Right lobe of liver (tissue), 6 donors: ENCODE measurements around the gene CPED1. TPM values are rescaled to one million over a fixed set of nuclear protein-coding genes. Genes with fewer than 3 reads are reported as not detected.
A peak's percentile ranks its signal among the peaks of the same experiment; 100 is the strongest.

ENCODE experiments used
- ATAC-seq, 4 donors: fragments of 200-7000 bp; cut with Tn5 transposase; one replicate each; pipeline ENCODE4 v1.9.1; 2020; ENCODE audit warnings: mild to moderate bottlenecking in 4 of 4, moderate library complexity in 4 of 4
- DNase-seq, 3 donors: peaks; one replicate each; pipeline ENCODE4 v3.0.0-alpha.2; 2020
- H3K27ac ChIP-seq, 3 donors: fragments of 200-600 bp; one replicate each; pipeline ENCODE4 v1.8.0; 2022
- H3K27me3 ChIP-seq, 2 donors: fragments of 200-600 bp; one replicate each; pipeline ENCODE4 v1.8.0; 2022
- H3K36me3 ChIP-seq, 4 donors: fragments of 200-600 bp; sonication (generic) in 1 of 4; one replicate each; pipeline versions ENCODE4 v1.5.1 to v1.8.0; 2017 to 2022; ENCODE audit warnings: control low read depth in 1 of 4
- H3K4me1 ChIP-seq, 4 donors: fragments of 200-600 bp; sonication (generic) in 1 of 4; one replicate each; pipeline versions ENCODE4 v1.5.1 to v1.8.0; 2017 to 2022; ENCODE audit warnings: control low read depth in 1 of 4
- H3K4me3 ChIP-seq, 3 donors: fragments of 200-600 bp; one replicate each; pipeline ENCODE4 v1.8.0; 2022
- H3K9me3 ChIP-seq, 4 donors: fragments of 200-600 bp; sonication (generic) in 1 of 4; one replicate each; pipeline versions ENCODE4 v1.5.1 to v1.8.0; 2017 to 2022; ENCODE audit warnings: control low read depth in 1 of 4
- CTCF ChIP-seq, 4 donors: fragments of 200-600 bp in 3 of 4; fragments of 450-650 bp in 1 of 4; IDR thresholded peaks; one replicate each; pipeline versions ENCODE4 v1.5.1 to v1.8.0; 2016 to 2022; ENCODE audit warnings: antibody characterized with exemption in 4 of 4, mild to moderate bottlenecking in 2 of 4
- POLR2A ChIP-seq: fragments of 450-650 bp; IDR thresholded peaks from one replicate; pipeline ENCODE4 v1.6.1; 2017; ENCODE audit warnings: antibody characterized with exemption, mild to moderate bottlenecking
- WGBS: methylation state at CpG from one replicate; pipeline ENCODE4 v1.1.6; 2018; ENCODE audit warnings: low coverage, low lambda C conversion rate; ENCODE audit not compliant: insufficient coverage; ENCODE audit errors: missing lambda C conversion rate; 5-methylcytosine and 5-hydroxymethylcytosine counted together
- intact Hi-C, 2 donors: fragments of 100-400 bp; cut with DNase I; formaldehyde crosslinking; loops; one replicate each; pipeline versions ENCODE4 v1.11.2 to v1.14.1; 2022
- total RNA-seq, 6 experiments: library from RNA; depleted of rRNA in 2 of 6; stranded (reverse); fragments of >200 nt in 2 of 6; fragmentation: NEBNext Ultra II Directional in 3 of 6; extraction: Animal tissue kit (Norgen Biotek cat#: 25700) in 3 of 6; gene quantifications; one replicate each; pipeline versions ENCODE4 v1.1.0 to v1.2.4, GENCODE V29; 2016 to 2023
- donor health status: DM: no; HTN: yes; CAD: no.
- donor health status: DM: no; HTN: no; CAD: no.
- donor health status: DM: no; HTN: no; CAD: no.
- donor health status: DM: no; HTN: yes; CAD: no.
- donor health status: DM: no; HTN: yes; CAD: no.

CPED1 gene
- total RNA-seq, 6 experiments from 2014 or later, result 24.3 to 45.8 (median 34.9) TPM

GRCh38 chr7:121158665-121159064, 170.2 kb downstream of the CPED1 start:
- Histone ChIP-seq H3K9me3 (no peaks in the 10 kb centered on the region), H3K36me3 (no peaks in the 10 kb centered on the region), H3K27me3 (no peaks in the 10 kb centered on the region), H3K4me3 (no peak overlapping the region), H3K4me1 (peaks cover 0 to 26% (median 9%) of the 10 kb centered on the region in 4 donors), H3K27ac (peak overlapping the region in 1 of 3 donors; percentile 64)
- TF ChIP-seq CTCF (IDR thresholded peaks at IDR 0.05), result no peak
- TF ChIP-seq POLR2A, result no peak
- intact Hi-C loops, result no loop called here
- ATAC-seq (no peak), DNase-seq (no peak)
- 83% methylated on average over 3 of the region's 3 CpGs for WGBS

DNA sequence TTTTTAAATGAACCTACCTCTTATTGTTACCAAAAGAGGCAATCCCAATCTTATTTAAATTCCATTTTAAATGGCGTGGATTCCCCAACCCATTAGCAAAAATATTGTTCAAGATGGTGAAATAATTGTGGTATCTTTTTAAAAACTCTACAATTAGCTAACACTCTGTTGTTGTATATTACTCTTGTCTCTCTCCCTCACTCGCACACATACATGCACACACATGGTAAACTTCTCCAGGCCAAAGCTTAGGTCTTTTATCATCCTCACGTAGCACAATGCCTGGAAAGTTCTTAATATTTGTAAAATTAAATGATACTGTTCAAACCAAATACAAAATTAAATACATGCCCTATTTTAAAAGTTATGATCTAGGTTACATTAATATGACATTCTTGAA, 171.0 kb downstream of the CPED1 start:
- H3K4me1 ChIP-seq, result peaks cover 0 to 26% (median 9%) of the 10 kb centered on the region in 4 donors
- WGBS, result 88% methylated on average over 3 of the region's 3 CpGs
- no peak for TF ChIP-seq POLR2A
- TF ChIP-seq CTCF (IDR thresholded peaks at IDR 0.05), result no peak
- no peak overlapping the region for H3K4me3 ChIP-seq
- H3K27ac ChIP-seq, result no peak overlapping the region
- ATAC-seq (no peak), DNase-seq (no peak)
- H3K27me3 ChIP-seq, result no peaks in the 10 kb centered on the region
- H3K36me3 ChIP-seq, result no peaks in the 10 kb centered on the region
- no peaks in the 10 kb centered on the region for H3K9me3 ChIP-seq
- intact Hi-C loops, result no loop called here

GRCh38 chr7:121160150-121161008, 171.9 kb downstream of the CPED1 start:
- TF ChIP-seq POLR2A (no peak), CTCF (IDR thresholded peaks at IDR 0.05) (no peak)
- no peaks in the 10 kb centered on the region for H3K36me3 ChIP-seq
- ATAC-seq, result no peak
- H3K9me3 ChIP-seq, result no peaks in the 10 kb centered on the region
- H3K4me3 ChIP-seq, result no peak overlapping the region
- no peak overlapping the region for H3K27ac ChIP-seq
- WGBS, result 81% methylated on average over 3 of the region's 4 CpGs
- no peaks in the 10 kb centered on the region for H3K27me3 ChIP-seq
- DNase-seq, result no peak
- H3K4me1 ChIP-seq, result peaks cover 0 to 21% (median 9%) of the 10 kb centered on the region in 4 donors
- intact Hi-C loops, result no loop called here

- intact Hi-C loops, result no loop called here
- no peaks in the 10 kb centered on the region for H3K27me3 ChIP-seq
These were observed 175.2 kb downstream of the CPED1 start for GRCh38 chr7:121163699-121164098.

More at GRCh38 chr7:121163699-121164098, 175.2 kb downstream of the CPED1 start:
- no peak for DNase-seq
- ATAC-seq, result no peak
- H3K36me3 ChIP-seq, result no peaks in the 10 kb centered on the region
- H3K4me1 ChIP-seq, result peaks cover 0 to 5% (median under 1%) of the 10 kb centered on the region in 4 donors
- no peak overlapping the region for H3K27ac ChIP-seq
- TF ChIP-seq CTCF (IDR thresholded peaks at IDR 0.05) (no peak), POLR2A (no peak)
- no peaks in the 10 kb centered on the region for H3K9me3 ChIP-seq
- H3K4me3 ChIP-seq, result no peak overlapping the region
